C4-2B (cell line): Measurements from ENCODE around the gene SOX12.

Source experiments
- ZFX ChIP-seq: fragments of 450-650 bp; IDR thresholded peaks from 2 replicates; pipeline ENCODE4 v1.6.1; 2017
- TF ChIP-seq, protein P1 (sequence below): fragments of 450-650 bp; conservative IDR thresholded peaks from 2 replicates; pipeline ENCODE4 v1.5.1; 2017; ENCODE audit warnings: mild to moderate bottlenecking

GRCh38 chr20:327186-328026 lies 2.1 kb downstream of the SOX12 start:
- TF ChIP-seq, protein P1, sequence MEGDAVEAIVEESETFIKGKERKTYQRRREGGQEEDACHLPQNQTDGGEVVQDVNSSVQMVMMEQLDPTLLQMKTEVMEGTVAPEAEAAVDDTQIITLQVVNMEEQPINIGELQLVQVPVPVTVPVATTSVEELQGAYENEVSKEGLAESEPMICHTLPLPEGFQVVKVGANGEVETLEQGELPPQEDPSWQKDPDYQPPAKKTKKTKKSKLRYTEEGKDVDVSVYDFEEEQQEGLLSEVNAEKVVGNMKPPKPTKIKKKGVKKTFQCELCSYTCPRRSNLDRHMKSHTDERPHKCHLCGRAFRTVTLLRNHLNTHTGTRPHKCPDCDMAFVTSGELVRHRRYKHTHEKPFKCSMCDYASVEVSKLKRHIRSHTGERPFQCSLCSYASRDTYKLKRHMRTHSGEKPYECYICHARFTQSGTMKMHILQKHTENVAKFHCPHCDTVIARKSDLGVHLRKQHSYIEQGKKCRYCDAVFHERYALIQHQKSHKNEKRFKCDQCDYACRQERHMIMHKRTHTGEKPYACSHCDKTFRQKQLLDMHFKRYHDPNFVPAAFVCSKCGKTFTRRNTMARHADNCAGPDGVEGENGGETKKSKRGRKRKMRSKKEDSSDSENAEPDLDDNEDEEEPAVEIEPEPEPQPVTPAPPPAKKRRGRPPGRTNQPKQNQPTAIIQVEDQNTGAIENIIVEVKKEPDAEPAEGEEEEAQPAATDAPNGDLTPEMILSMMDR = no peak
- TF ChIP-seq ZFX = no peak
